ENCODE data around the gene PDE4B.

Gene PDE4B

DNA sequence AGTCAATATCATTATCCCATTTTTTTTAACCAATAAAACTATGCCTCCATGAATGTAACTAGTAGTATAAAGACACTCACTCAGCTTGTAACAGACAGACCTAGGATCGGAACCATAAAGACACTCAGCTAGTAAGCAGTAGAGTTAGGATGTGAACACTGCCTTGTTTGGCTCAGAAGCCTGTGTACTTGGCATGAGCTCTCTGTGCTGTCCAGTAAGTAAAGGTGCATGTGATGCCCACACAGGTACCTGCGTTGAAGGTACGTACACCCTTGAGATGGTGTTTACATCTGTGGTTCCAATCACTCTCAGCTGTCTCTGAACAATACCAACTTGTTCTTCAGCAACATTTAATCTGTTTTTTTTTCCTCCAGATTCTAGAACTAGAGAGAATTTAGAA is 489.1 kb downstream of the PDE4B start:
- H3K27me3 ChIP-seq (ENCODE audit: control insufficient read depth in 5 of 5, insufficient read depth in 4 of 5, low read length in 5 of 5), result no peaks in the 10 kb centered on the region
- H3K4me1 ChIP-seq (ENCODE audit: control insufficient read depth in 5 of 5, insufficient read depth in 5 of 5, low read length in 5 of 5), result peaks cover 0 to 6% (median 0%) of the 10 kb centered on the region in 5 donors
- no peaks in the 10 kb centered on the region for H3K9me3 ChIP-seq (ENCODE audit: control insufficient read depth in 5 of 5, low read length in 5 of 5)
- H3K9ac ChIP-seq (ENCODE audit: low read length in 5 of 5), result no peak overlapping the region
- H3K27ac ChIP-seq (ENCODE audit: low read depth, low read length), result no peak overlapping the region
- no peaks in the 10 kb centered on the region for H3K36me3 ChIP-seq (ENCODE audit: control insufficient read depth in 5 of 5, insufficient read depth in 5 of 5, low read length in 5 of 5)
- H3K4me3 ChIP-seq (ENCODE audit: low read depth in 1 of 5, low read length in 5 of 5), result no peak overlapping the region

DNA sequence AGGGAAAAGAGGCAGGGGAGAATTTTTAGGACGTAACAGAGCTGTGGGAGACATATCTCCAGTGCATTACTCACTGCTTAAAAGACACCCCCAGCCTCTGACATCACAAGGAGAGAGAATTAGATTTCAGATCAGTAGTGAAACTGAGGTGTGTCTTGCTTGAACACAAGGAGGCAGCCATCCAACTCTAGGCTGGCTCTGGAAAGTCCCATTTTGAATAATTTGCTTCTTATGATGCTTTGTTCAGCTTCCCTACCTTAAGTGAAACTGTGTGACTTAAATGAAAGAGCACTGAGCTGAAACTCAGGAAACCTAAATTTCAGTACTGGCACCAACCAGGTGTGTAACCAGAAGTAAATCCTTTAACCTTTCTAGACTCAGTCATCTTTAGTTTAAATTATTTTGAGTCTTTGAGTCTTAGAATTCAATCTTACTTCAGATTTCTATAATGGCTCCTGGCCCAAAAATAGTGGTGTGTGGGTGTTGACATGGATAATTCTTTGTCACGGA is 489.7 kb downstream of the PDE4B start:
- Histone ChIP-seq H3K27ac (ENCODE audit: low read depth, low read length) (no peak overlapping the region), H3K9me3 (ENCODE audit: control insufficient read depth in 5 of 5, low read length in 5 of 5) (no peaks in the 10 kb centered on the region), H3K4me3 (ENCODE audit: low read depth in 1 of 5, low read length in 5 of 5) (no peak overlapping the region), H3K27me3 (ENCODE audit: control insufficient read depth in 5 of 5, insufficient read depth in 4 of 5, low read length in 5 of 5) (no peaks in the 10 kb centered on the region), H3K9ac (ENCODE audit: low read length in 5 of 5) (no peak overlapping the region), H3K36me3 (ENCODE audit: control insufficient read depth in 5 of 5, insufficient read depth in 5 of 5, low read length in 5 of 5) (no peaks in the 10 kb centered on the region), H3K4me1 (ENCODE audit: control insufficient read depth in 5 of 5, insufficient read depth in 5 of 5, low read length in 5 of 5) (peaks cover 0 to 6% (median 0%) of the 10 kb centered on the region in 5 donors)

DNA sequence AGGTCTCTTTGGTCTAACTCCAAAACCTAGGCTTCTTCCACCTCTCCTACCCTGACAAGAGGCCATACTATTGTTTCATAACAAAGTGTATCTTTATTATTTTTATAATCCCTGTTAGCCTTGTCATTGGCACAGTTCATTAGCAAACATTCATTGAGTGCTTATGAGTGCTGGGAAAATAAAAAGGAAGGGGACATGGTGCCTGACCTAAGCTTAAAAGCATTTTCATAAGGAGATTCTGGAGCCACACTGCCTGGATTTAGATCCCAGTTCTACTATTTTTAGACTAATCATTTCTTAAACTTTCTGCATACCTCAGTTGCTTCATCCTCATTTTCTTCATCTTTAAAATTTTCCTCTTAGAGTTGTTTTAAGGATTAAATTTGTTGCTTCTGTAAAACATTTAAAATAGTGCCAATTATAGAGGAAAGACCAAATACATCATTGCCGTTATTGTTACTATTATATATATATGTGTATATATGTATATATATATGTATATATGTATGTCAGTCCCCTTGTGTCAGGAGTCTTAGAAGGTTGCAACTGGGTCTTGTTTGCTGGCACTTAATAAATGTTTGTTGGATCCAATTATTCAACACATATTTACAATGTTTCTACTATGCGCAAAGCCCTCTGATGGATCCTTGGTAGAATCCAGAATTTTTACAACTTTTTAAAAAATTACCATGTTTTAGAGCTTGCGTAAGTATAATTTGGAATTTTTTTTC is 490.4 kb downstream of the PDE4B start:
- H3K27me3 ChIP-seq (ENCODE audit: control insufficient read depth in 5 of 5, insufficient read depth in 4 of 5, low read length in 5 of 5), result no peaks in the 10 kb centered on the region
- H3K36me3 ChIP-seq (ENCODE audit: control insufficient read depth in 5 of 5, insufficient read depth in 5 of 5, low read length in 5 of 5), result no peaks in the 10 kb centered on the region
- no peak overlapping the region for H3K27ac ChIP-seq (ENCODE audit: low read depth, low read length)
- H3K4me1 ChIP-seq (ENCODE audit: control insufficient read depth in 5 of 5, insufficient read depth in 5 of 5, low read length in 5 of 5), result peaks cover 0 to 6% (median 0%) of the 10 kb centered on the region in 5 donors
- H3K9me3 ChIP-seq (ENCODE audit: control insufficient read depth in 5 of 5, low read length in 5 of 5), result no peaks in the 10 kb centered on the region
- no peak overlapping the region for H3K9ac ChIP-seq (ENCODE audit: low read length in 5 of 5)
- no peak overlapping the region for H3K4me3 ChIP-seq (ENCODE audit: low read depth in 1 of 5, low read length in 5 of 5)

DNA sequence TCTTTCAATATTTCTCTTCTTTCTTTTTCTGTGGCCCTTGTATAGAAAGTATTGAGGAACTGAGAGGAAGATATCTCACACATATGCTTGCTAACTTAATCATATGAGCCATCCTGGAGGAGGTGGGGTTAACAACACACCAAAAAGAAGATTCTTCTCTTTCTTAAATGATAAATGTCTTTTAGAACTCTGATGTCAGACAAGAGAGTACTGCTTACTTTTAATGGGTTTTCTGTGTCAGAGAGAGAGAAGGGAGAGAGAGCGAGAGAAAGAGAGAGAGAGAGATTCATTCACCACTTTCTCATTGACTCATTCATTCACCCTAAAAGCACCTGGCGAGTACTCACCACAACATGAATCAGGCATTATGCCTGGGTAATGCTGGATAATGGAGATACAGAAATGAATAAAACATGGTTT is 490.9 kb downstream of the PDE4B start:
- no peak overlapping the region for H3K27ac ChIP-seq (ENCODE audit: low read depth, low read length)
- no peak overlapping the region for H3K4me3 ChIP-seq (ENCODE audit: low read depth in 1 of 5, low read length in 5 of 5)
- H3K9me3 ChIP-seq (ENCODE audit: control insufficient read depth in 5 of 5, low read length in 5 of 5), result no peaks in the 10 kb centered on the region
- H3K4me1 ChIP-seq (ENCODE audit: control insufficient read depth in 5 of 5, insufficient read depth in 5 of 5, low read length in 5 of 5), result peaks cover 0 to 6% (median 0%) of the 10 kb centered on the region in 5 donors
- H3K36me3 ChIP-seq (ENCODE audit: control insufficient read depth in 5 of 5, insufficient read depth in 5 of 5, low read length in 5 of 5), result no peaks in the 10 kb centered on the region
- H3K9ac ChIP-seq (ENCODE audit: low read length in 5 of 5), result no peak overlapping the region
- no peaks in the 10 kb centered on the region for H3K27me3 ChIP-seq (ENCODE audit: control insufficient read depth in 5 of 5, insufficient read depth in 4 of 5, low read length in 5 of 5)

DNA sequence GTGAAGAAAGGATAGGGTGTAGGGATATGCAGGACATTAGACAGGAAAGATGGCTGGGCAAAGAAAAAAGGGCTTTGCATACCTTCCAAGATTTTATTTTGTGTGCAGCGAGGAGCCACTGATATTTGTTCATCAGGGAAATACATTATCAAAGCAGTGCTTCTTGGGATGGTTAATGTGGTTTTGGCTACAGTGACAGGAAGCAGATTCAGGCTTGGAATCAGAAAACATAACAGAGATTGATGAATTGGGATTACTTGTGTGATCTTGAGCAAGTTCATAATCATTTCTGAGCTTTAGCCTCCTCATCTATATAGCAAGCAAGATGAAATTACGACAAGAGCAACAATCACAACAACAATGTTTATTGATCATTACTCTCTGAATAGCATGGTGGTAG is 492.1 kb downstream of the PDE4B start:
- Histone ChIP-seq H3K27ac (ENCODE audit: low read depth, low read length) (no peak overlapping the region), H3K9ac (ENCODE audit: low read length in 5 of 5) (no peak overlapping the region), H3K4me3 (ENCODE audit: low read depth in 1 of 5, low read length in 5 of 5) (no peak overlapping the region), H3K4me1 (ENCODE audit: control insufficient read depth in 5 of 5, insufficient read depth in 5 of 5, low read length in 5 of 5) (peaks cover 0 to 6% (median 0%) of the 10 kb centered on the region in 5 donors), H3K27me3 (ENCODE audit: control insufficient read depth in 5 of 5, insufficient read depth in 4 of 5, low read length in 5 of 5) (no peaks in the 10 kb centered on the region), H3K36me3 (ENCODE audit: control insufficient read depth in 5 of 5, insufficient read depth in 5 of 5, low read length in 5 of 5) (no peaks in the 10 kb centered on the region), H3K9me3 (ENCODE audit: control insufficient read depth in 5 of 5, low read length in 5 of 5) (no peaks in the 10 kb centered on the region)

DNA sequence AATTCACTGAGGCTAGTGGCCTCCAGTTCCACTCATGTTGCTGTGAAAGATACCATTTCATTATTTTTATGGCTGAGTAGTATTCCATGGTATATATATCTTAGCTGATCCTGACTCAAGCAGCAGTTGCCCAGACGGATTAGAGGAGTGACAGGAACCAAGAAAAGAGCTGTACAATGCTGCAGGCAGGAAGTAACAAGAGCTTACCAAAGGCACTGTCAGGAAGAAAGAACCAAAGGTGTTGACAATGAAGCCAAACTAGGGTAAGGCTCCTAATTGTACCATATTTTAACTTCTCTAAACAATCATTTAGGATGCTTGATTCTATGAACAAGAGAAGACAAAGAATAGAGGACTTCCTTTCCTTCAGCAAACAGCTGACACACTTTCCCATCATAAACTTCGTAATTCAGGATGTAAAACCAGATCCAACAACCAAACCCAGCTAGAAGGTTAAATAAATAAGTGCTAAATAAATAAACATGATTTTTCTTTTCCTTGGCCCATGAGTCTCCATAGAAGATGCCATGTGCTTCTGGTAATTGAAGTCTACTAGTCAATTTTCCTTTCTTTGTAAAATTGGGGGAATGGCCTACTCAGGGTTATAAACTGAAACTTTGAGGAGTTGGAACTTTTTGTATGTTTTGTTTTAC is 493.0 kb downstream of the PDE4B start:
- no peak overlapping the region for H3K27ac ChIP-seq (ENCODE audit: low read depth, low read length)
- H3K36me3 ChIP-seq (ENCODE audit: control insufficient read depth in 5 of 5, insufficient read depth in 5 of 5, low read length in 5 of 5), result no peaks in the 10 kb centered on the region
- peaks cover 0 to 6% (median 0%) of the 10 kb centered on the region in 5 donors for H3K4me1 ChIP-seq (ENCODE audit: control insufficient read depth in 5 of 5, insufficient read depth in 5 of 5, low read length in 5 of 5)
- H3K4me3 ChIP-seq (ENCODE audit: low read depth in 1 of 5, low read length in 5 of 5), result no peak overlapping the region
- no peaks in the 10 kb centered on the region for H3K27me3 ChIP-seq (ENCODE audit: control insufficient read depth in 5 of 5, insufficient read depth in 4 of 5, low read length in 5 of 5)
- no peaks in the 10 kb centered on the region for H3K9me3 ChIP-seq (ENCODE audit: control insufficient read depth in 5 of 5, low read length in 5 of 5)
- H3K9ac ChIP-seq (ENCODE audit: low read length in 5 of 5), result no peak overlapping the region

DNA sequence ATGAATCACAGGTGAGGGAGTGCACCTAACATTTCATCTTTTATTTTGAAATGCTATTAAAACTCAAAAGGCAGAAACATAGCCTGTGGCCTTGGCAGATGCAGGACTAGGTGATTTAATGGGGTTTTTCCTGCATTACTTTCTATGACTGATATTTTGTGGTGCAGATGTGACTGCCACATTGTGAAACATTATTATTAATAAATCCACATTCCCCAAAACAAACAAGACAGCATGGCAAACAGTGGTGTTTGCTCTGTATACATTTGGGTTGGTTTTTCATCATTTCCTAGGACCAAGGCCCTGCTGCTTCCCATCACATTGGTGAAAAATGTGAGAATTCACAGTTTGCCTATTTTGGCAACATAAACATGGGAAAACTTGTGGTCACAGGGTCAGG is 493.6 kb downstream of the PDE4B start:
- no peak overlapping the region for H3K27ac ChIP-seq (ENCODE audit: low read depth, low read length)
- H3K9ac ChIP-seq (ENCODE audit: low read length in 5 of 5), result no peak overlapping the region
- H3K36me3 ChIP-seq (ENCODE audit: control insufficient read depth in 5 of 5, insufficient read depth in 5 of 5, low read length in 5 of 5), result no peaks in the 10 kb centered on the region
- H3K4me3 ChIP-seq (ENCODE audit: low read depth in 1 of 5, low read length in 5 of 5), result no peak overlapping the region
- H3K4me1 ChIP-seq (ENCODE audit: control insufficient read depth in 5 of 5, insufficient read depth in 5 of 5, low read length in 5 of 5), result peaks cover 0 to 6% (median 0%) of the 10 kb centered on the region in 5 donors
- H3K9me3 ChIP-seq (ENCODE audit: control insufficient read depth in 5 of 5, low read length in 5 of 5), result no peaks in the 10 kb centered on the region
- no peaks in the 10 kb centered on the region for H3K27me3 ChIP-seq (ENCODE audit: control insufficient read depth in 5 of 5, insufficient read depth in 4 of 5, low read length in 5 of 5)

DNA sequence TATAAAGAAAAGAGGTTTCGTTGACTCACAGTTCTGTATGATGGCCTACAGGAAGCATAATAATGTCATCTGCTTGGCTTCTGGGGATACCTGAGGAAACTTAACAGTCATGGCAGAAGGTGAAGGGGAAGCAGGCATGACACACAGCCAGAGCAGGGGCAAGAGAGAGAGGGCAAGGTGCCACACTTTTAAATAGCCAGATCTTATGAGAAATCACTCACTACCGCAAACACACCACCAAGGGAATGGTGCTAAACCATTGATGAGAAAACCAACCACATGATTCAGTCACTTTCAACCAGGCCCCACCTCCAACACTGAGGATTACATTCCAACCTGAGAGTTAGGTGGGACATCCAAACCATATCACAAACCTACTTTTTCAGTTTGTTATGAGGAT is 495.4 kb downstream of the PDE4B start:
- H3K4me1 ChIP-seq (ENCODE audit: control insufficient read depth in 5 of 5, insufficient read depth in 5 of 5, low read length in 5 of 5), result no peaks in the 10 kb centered on the region
- H3K27ac ChIP-seq (ENCODE audit: low read depth, low read length), result no peak overlapping the region
- no peaks in the 10 kb centered on the region for H3K9me3 ChIP-seq (ENCODE audit: control insufficient read depth in 5 of 5, low read length in 5 of 5)
- no peak overlapping the region for H3K9ac ChIP-seq (ENCODE audit: low read length in 5 of 5)
- H3K4me3 ChIP-seq (ENCODE audit: low read depth in 1 of 5, low read length in 5 of 5), result no peak overlapping the region
- H3K36me3 ChIP-seq (ENCODE audit: control insufficient read depth in 5 of 5, insufficient read depth in 5 of 5, low read length in 5 of 5), result no peaks in the 10 kb centered on the region
- no peaks in the 10 kb centered on the region for H3K27me3 ChIP-seq (ENCODE audit: control insufficient read depth in 5 of 5, insufficient read depth in 4 of 5, low read length in 5 of 5)

DNA sequence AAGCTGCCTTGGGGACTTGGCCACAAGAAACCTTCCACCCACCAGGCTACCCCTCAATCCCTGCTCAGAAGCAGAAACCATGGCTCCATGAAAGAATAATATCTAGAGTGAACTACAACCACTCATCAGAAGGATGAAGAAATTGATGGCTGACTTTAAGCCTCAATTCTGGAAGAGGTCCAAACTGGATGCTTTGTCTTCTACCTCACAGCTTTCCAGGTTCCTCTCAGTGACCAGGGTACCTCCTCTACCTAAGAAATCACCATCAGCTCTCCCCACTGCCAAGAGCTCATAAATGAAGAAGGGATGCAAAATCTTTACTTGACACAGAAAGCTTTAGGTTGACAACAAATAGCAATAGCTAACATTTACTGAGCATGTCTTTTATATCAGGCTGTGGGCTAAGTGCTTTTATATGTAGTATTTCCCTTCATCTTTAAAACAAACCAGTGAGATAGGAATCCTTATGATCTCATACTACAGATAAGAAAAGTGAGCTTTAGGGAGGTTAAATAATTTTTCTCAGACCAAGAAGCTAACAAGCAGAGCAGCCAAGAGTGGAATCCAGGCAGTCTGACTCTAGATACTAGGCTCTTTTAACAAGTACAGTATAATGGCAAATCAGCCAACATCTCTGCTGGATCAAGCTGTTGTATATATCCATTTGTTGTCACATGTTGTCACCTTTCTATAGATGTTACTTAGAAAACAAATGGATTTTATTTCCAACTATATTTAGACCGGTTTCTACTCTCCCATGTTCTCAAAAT is 498.3 kb downstream of the PDE4B start:
- no peaks in the 10 kb centered on the region for H3K27me3 ChIP-seq (ENCODE audit: control insufficient read depth in 5 of 5, insufficient read depth in 4 of 5, low read length in 5 of 5)
- no peak overlapping the region for H3K9ac ChIP-seq (ENCODE audit: low read length in 5 of 5)
- no peaks in the 10 kb centered on the region for H3K36me3 ChIP-seq (ENCODE audit: control insufficient read depth in 5 of 5, insufficient read depth in 5 of 5, low read length in 5 of 5)
- no peak overlapping the region for H3K4me3 ChIP-seq (ENCODE audit: low read depth in 1 of 5, low read length in 5 of 5)
- H3K9me3 ChIP-seq (ENCODE audit: control insufficient read depth in 5 of 5, low read length in 5 of 5), result no peaks in the 10 kb centered on the region
- H3K4me1 ChIP-seq (ENCODE audit: control insufficient read depth in 5 of 5, insufficient read depth in 5 of 5, low read length in 5 of 5), result no peaks in the 10 kb centered on the region
- no peak overlapping the region for H3K27ac ChIP-seq (ENCODE audit: low read depth, low read length)

DNA sequence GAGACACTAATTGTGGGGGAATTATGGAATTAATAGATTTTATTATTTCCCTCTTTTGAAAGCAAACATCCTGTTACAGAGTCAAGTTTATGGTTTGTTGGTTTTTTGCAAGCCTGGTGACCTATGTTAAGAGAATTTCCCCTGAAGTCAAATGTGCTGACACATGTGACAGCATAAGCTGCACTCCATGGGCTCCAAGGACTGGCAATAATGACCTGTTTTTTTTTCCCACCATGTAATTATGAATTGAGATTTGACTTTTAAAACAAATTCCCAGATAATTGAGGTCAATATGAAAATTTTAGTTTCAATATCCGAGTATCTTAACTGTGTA is 498.8 kb downstream of the PDE4B start:
- Histone ChIP-seq H3K9me3 (ENCODE audit: control insufficient read depth in 5 of 5, low read length in 5 of 5) (no peaks in the 10 kb centered on the region), H3K27me3 (ENCODE audit: control insufficient read depth in 5 of 5, insufficient read depth in 4 of 5, low read length in 5 of 5) (no peaks in the 10 kb centered on the region), H3K9ac (ENCODE audit: low read length in 5 of 5) (no peak overlapping the region), H3K4me1 (ENCODE audit: control insufficient read depth in 5 of 5, insufficient read depth in 5 of 5, low read length in 5 of 5) (no peaks in the 10 kb centered on the region), H3K36me3 (ENCODE audit: control insufficient read depth in 5 of 5, insufficient read depth in 5 of 5, low read length in 5 of 5) (no peaks in the 10 kb centered on the region), H3K4me3 (ENCODE audit: low read depth in 1 of 5, low read length in 5 of 5) (no peak overlapping the region), H3K27ac (ENCODE audit: low read depth, low read length) (no peak overlapping the region)
